ENCODE data around the gene FHAD1. TPM values are rescaled to one million over a fixed set of nuclear protein-coding genes. Genes with fewer than 3 reads are reported as not detected.
A peak's percentile ranks its signal among the peaks of the same experiment; 100 is the strongest.

Gene FHAD1
- polyA plus RNA-seq, 5 donors = 1.5 to 4.5 (median 3.8) TPM

- no peak for DNase-seq
Observed at GRCh38 chr1:15248216-15248615, 1.2 kb downstream of the FHAD1 start.

- DNase-seq = no peak
Observed at GRCh38 chr1:15249081-15249480, 2.1 kb downstream of the FHAD1 start.

- no peak for DNase-seq
Observed at GRCh38 chr1:15251857-15252835, 5.1 kb downstream of the FHAD1 start.

- DNase-seq = no peak
Observed at GRCh38 chr1:15254559-15254958, 7.5 kb downstream of the FHAD1 start.

- DNase-seq = no peak
Observed at GRCh38 chr1:15255582-15256149, 8.6 kb downstream of the FHAD1 start.

- no peak for DNase-seq
Observed at GRCh38 chr1:15256584-15256983, 9.6 kb downstream of the FHAD1 start.

- DNase-seq = no peak
Observed at GRCh38 chr1:15257309-15257708, 10.3 kb downstream of the FHAD1 start.

GRCh38 chr1:15258833-15259621 is 12.0 kb downstream of the FHAD1 start:
- no peak for DNase-seq

GRCh38 chr1:15259622-15260007 is 12.6 kb downstream of the FHAD1 start:
- DNase-seq = no peak

GRCh38 chr1:15260418-15261154 is 13.6 kb downstream of the FHAD1 start:
- DNase-seq = peak in 1 of 2 donors; percentile 46

GRCh38 chr1:15261155-15262002 is 14.4 kb downstream of the FHAD1 start:
- no peak for DNase-seq

- no peak for DNase-seq
Observed at GRCh38 chr1:15262003-15262377, 15.0 kb downstream of the FHAD1 start.

GRCh38 chr1:15262706-15263105 is 15.7 kb downstream of the FHAD1 start:
- no peak for DNase-seq

- DNase-seq = no peak
Observed at GRCh38 chr1:15264769-15265168, 17.7 kb downstream of the FHAD1 start.

GRCh38 chr1:15271196-15271595 is 24.2 kb downstream of the FHAD1 start:
- DNase-seq = no peak

- peak; percentile 52 to 72 for DNase-seq
Observed at GRCh38 chr1:15272009-15272781, 25.2 kb downstream of the FHAD1 start.

- no peak for DNase-seq
Observed at GRCh38 chr1:15272782-15273127, 25.7 kb downstream of the FHAD1 start.

GRCh38 chr1:15273274-15273673 is 26.3 kb downstream of the FHAD1 start:
- DNase-seq = no peak

- DNase-seq = no peak
Observed at GRCh38 chr1:15275921-15276683, 29.1 kb downstream of the FHAD1 start.
